HepG2 (cell line): ENCODE data around the gene SOX11. TPM values are rescaled to one million over a fixed set of nuclear protein-coding genes. Genes with fewer than 3 reads are reported as not detected.
"Not testable (repeated sequence)": the region's sequence is repeated elsewhere in the genome, so short reads cannot be mapped to it uniquely, and the experiment has no call there.

ENCODE experiments used
- ATAC-seq: fragments of 200-7000 bp; cut with Tn5 transposase; 3 replicates; pipeline ENCODE4 v1.9.1; 2020; ENCODE audit warnings: mild to moderate bottlenecking, moderate library complexity
- BruUV-seq: library from RNA; stranded (reverse); fragments of 400-500 nt; replicated peaks from 2 replicates; lab custom pipeline; 2021; lab: Mats Ljungman, UMichigan
- CTCF ChIA-PET: fragments of 300-600 bp; formaldehyde crosslinking; extraction: SDS; loops from one replicate; lab custom pipeline; 2021; ENCODE audit warnings: low total read pairs, inconsistent platforms, low intra/inter-chr PET ratio; lab: Yijun Ruan, JAX
- POLR2A ChIA-PET: fragments of 350-600 bp; sonication (Branson Sonifier 250); formaldehyde crosslinking; loops from one replicate; lab custom pipeline; 2020; ENCODE audit warnings: antibody characterized with exemption, inconsistent platforms; lab: Yijun Ruan, JAX
- DNase-seq: peaks from one replicate; pipeline ENCODE4 v3.0.0-alpha.2; 2015; ENCODE audit warnings: low spot score
- FAIRE-seq: peaks from 3 replicates; lab custom pipeline; 2011; peaks lifted over from hg19 to GRCh38; lab: Jason Lieb, UNC
- H2AFZ ChIP-seq: one replicate; pipeline ENCODE4 v1.6.1; 2011; ENCODE audit warnings: low read length, inconsistent platforms
- H3K27ac ChIP-seq: fragments of 300-600 bp; 3 replicates; pipeline ENCODE4 v1.8.0; 2011; ENCODE audit warnings: mixed run types, mild to moderate bottlenecking, mixed read lengths, low read length, inconsistent platforms; ENCODE audit not compliant: insufficient read depth; ENCODE audit errors: extremely low read length
- H3K27me3 ChIP-seq, 2 experiments: fragments of 200-600 bp in 1 of 2; 2 replicates in 1 of 2; 3 replicates in 1 of 2; pipeline versions ENCODE4 v1.6.0 to v1.8.0; 2011; ENCODE audit warnings: low read length in 2 of 2, mild to moderate bottlenecking in 2 of 2, moderate library complexity in 2 of 2, inconsistent platforms in 1 of 2; ENCODE audit not compliant: insufficient read depth in 2 of 2, control insufficient read depth in 1 of 2
- H3K36me3 ChIP-seq, 2 experiments: fragments of 200-600 bp in 1 of 2; replicated peaks in 1 of 2; 2 replicates in 1 of 2; 3 replicates in 1 of 2; pipeline versions ENCODE4 v1.5.1 to v1.8.0; 2011; ENCODE audit warnings: low read length in 2 of 2, inconsistent platforms in 1 of 2; ENCODE audit not compliant: insufficient read depth in 2 of 2, control insufficient read depth in 1 of 2
- H3K4me1 ChIP-seq: 2 replicates; pipeline ENCODE4 v1.5.1; 2012; ENCODE audit warnings: low read length, inconsistent platforms; ENCODE audit not compliant: insufficient read depth
- H3K4me2 ChIP-seq: 2 replicates; pipeline ENCODE4 v1.6.0; 2011; ENCODE audit warnings: low read depth, low read length, inconsistent platforms
- H3K4me3 ChIP-seq, 3 experiments: fragments of 200-600 bp in 1 of 3; sonication (generic), shearing (Covaris generic) in 1 of 3; replicated peaks in 1 of 3; 2 replicates each; pipeline ENCODE4 v1.5.1; 2011 to 2016; ENCODE audit warnings: low read length in 3 of 3, inconsistent platforms in 2 of 3, low read depth in 2 of 3, mild to moderate bottlenecking in 2 of 3, control low read depth in 1 of 3, mixed read lengths in 1 of 3; ENCODE audit not compliant: insufficient read depth in 1 of 3
- H3K79me2 ChIP-seq: one replicate; pipeline ENCODE4 v1.6.1; 2011; ENCODE audit warnings: low read length, inconsistent platforms; ENCODE audit not compliant: insufficient read depth
- H3K9ac ChIP-seq: 2 replicates; pipeline ENCODE4 v1.6.0; 2011; ENCODE audit warnings: mild to moderate bottlenecking, low read depth, low read length, inconsistent platforms; ENCODE audit not compliant: insufficient read depth
- H3K9me3 ChIP-seq: 2 replicates; pipeline ENCODE4 v1.5.1; 2012; ENCODE audit warnings: mild to moderate bottlenecking, low read length
- H4K20me1 ChIP-seq: 2 replicates; pipeline ENCODE4 v1.6.0; 2011; ENCODE audit warnings: inconsistent platforms, mild to moderate bottlenecking, low read length, moderate library complexity; ENCODE audit not compliant: insufficient read depth
- EHMT2 ChIP-seq: fragments of 200-600 bp; sonication (generic); IDR thresholded peaks from 2 replicates; pipeline ENCODE4 v1.7.0; 2017; ENCODE audit warnings: antibody characterized with exemption, low read depth, low read length, borderline replicate concordance
- FOXK1 ChIP-seq: sonication (generic); formaldehyde crosslinking; IDR thresholded peaks from 2 replicates; pipeline ENCODE4 v1.4.0; 2020; ENCODE audit warnings: low read depth, missing genetic modification reagents, borderline replicate concordance
- HMG20A ChIP-seq: IDR thresholded peaks from 2 replicates; pipeline ENCODE4 v1.6.1; 2016; ENCODE audit warnings: borderline replicate concordance
- HNRNPH1 ChIP-seq: fragments of 200-400 bp; formaldehyde crosslinking; optimal IDR thresholded peaks from 2 replicates; pipeline ENCODE3; 2017; ENCODE audit warnings: mild to moderate bottlenecking, low read depth, low read length
- IRX3 ChIP-seq: sonication (generic); formaldehyde crosslinking; IDR thresholded peaks from 2 replicates; pipeline ENCODE4 v1.8.1; 2023; ENCODE audit warnings: mild to moderate bottlenecking, low read depth, missing genetic modification reagents, borderline replicate concordance
- MEIS2 ChIP-seq: sonication (generic); formaldehyde crosslinking; IDR thresholded peaks from 2 replicates; pipeline ENCODE4 v1.9.0; 2021; ENCODE audit warnings: mild to moderate bottlenecking, missing genetic modification reagents
- SRSF4 ChIP-seq: fragments of 200-400 bp; formaldehyde crosslinking; IDR thresholded peaks from one replicate; pipeline ENCODE4 v1.6.1; 2018; ENCODE audit warnings: mild to moderate bottlenecking, low read depth, low read length, moderate library complexity; ENCODE audit not compliant: poor library complexity, severe bottlenecking
- ZNF350 ChIP-seq: sonication (generic); formaldehyde crosslinking; IDR thresholded peaks from 2 replicates; pipeline ENCODE4 v1.4.0; 2020; ENCODE audit warnings: mild to moderate bottlenecking, low read depth, missing genetic modification reagents, borderline replicate concordance
- ZNF550 ChIP-seq: sonication (generic); formaldehyde crosslinking; IDR thresholded peaks from 2 replicates; pipeline ENCODE4 v1.4.0; 2020; ENCODE audit warnings: mild to moderate bottlenecking, missing genetic modification reagents, borderline replicate concordance
- WGBS: methylation state at CpG from one replicate; pipeline ENCODE4 v1.1.6; 2017; ENCODE audit warnings: low lambda C conversion rate; 5-methylcytosine and 5-hydroxymethylcytosine counted together
- in situ Hi-C: cut with HindIII; loops from 2 replicates; pipeline ENCODE4 v1.10.0; 2017; ENCODE audit warnings: low pct_unique_long_range_greater_than_20kb; ENCODE audit not compliant: extremely low pct_ligation_motif_present
- intact Hi-C: fragments of 100-400 bp; cut with micrococcal nuclease; formaldehyde crosslinking; loops from one replicate; pipeline ENCODE4 v1.10.0; 2022; ENCODE audit not compliant: unreplicated experiment
- polyA plus RNA-seq, 8 experiments: library from polyadenylated mRNA; depleted of rRNA in 3 of 8; stranded (reverse) in 7 of 8; unstranded in 1 of 8; fragments of >200 nt; fragmentation: Illumina TruSeq in 4 of 8; extraction: Trizol in 4 of 8; gene quantifications; 2 replicates each; pipeline versions ENCODE4 v1.2.1 to v1.2.3, GENCODE V29; 2011 to 2016; ENCODE audit warnings: low read depth in 4 of 8, missing spikeins in 1 of 8, mixed read lengths in 1 of 8; ENCODE audit not compliant: insufficient read depth in 1 of 8
- total RNA-seq, 5 experiments: library from RNA; depleted of rRNA; stranded (reverse); fragments of >200 nt; fragmentation: Illumina TruSeq; extraction: Trizol; gene quantifications; 2 replicates each; pipeline ENCODE4 v1.2.3, GENCODE V29; 2016; ENCODE audit warnings: low read depth in 1 of 5
- TF ChIP-seq, protein P1 (sequence below): sonication (generic); formaldehyde crosslinking; IDR thresholded peaks from 2 replicates; pipeline ENCODE4 v1.5.1; 2020; ENCODE audit warnings: missing genetic modification reagents, mild to moderate bottlenecking, borderline replicate concordance
- TF ChIP-seq, protein P2 (sequence below): sonication (generic); formaldehyde crosslinking; IDR thresholded peaks from 2 replicates; pipeline ENCODE4 v1.9.0; 2021; ENCODE audit warnings: missing genetic modification reagents, mild to moderate bottlenecking, borderline replicate concordance
- TF ChIP-seq, protein P3 (sequence below): sonication (generic); formaldehyde crosslinking; IDR thresholded peaks from 2 replicates; pipeline ENCODE4 v1.5.1; 2020; ENCODE audit warnings: missing genetic modification reagents, mild to moderate bottlenecking, borderline replicate concordance

The SOX11 gene
- total and polyA plus RNA-seq, 2 of the 13 experiments (the other 11 are each of a cell fraction or from before 2014, with no cell fraction given): not detected

DNA sequence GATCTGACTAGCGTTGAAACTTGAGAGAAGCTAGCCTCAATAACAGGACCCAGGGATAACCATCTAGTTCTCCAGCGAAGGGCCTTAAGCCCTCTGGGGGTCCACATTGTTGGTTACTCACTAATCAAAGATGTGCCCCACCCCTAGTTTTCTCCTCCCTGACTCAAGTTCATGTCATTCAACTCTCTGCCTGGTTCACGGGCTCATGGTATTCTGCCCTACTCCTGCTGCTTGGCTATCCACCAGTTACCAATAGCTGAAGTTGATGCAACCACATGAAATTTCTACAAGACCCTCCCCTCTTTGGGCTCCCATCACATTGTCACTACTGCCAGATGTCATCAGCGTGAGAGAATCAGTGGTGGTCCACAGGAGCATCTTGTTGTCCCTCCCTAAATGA, 38.4 kb upstream of the SOX11 start:
- H3K27me3 ChIP-seq, H3K4me1 ChIP-seq, CTCF ChIA-PET, H4K20me1 ChIP-seq, DNase-seq, H3K9ac ChIP-seq, FAIRE-seq, H3K27ac ChIP-seq, BruUV-seq, intact Hi-C loops, H3K36me3 ChIP-seq, H3K4me3 ChIP-seq, POLR2A ChIA-PET, H3K9me3 ChIP-seq, in situ Hi-C loops, H3K4me2 ChIP-seq, ATAC-seq, H2AFZ ChIP-seq, H3K79me2 ChIP-seq: not testable (repeated sequence)
- 16% methylated on average over 4 of the region's 4 CpGs for WGBS

DNA sequence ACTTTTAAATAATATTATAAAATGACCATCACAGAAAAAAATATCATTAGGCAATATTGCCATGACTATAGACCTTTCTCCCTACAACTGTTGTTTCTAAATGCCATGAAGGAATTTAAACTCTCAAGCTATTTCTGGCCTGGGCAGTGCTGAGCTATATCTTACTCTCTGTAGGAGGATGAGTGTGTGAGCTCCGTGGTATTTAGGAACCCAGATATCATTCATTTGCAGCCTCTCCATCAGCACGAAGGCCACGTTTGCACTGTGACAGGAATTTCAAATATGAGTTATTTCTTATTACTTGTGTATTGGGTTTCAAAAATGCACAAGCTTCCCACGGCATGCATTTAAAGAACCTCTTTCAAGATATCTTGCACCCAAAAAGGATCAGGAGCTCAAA, 35.0 kb upstream of the SOX11 start:
- CTCF ChIA-PET: no interaction called here
- WGBS: 0% methylated on average over 4 of the region's 4 CpGs
- peaks cover 6% of the 10 kb centered on the region; the same call in 1 of the 2 replicates for H3K9me3 ChIP-seq
- no peaks in the 10 kb centered on the region for H3K27me3 ChIP-seq
- no peaks in the 10 kb centered on the region for H3K79me2 ChIP-seq
- in situ Hi-C loops: no loop called here
- DNase-seq: no peak
- no peak overlapping the region for H3K4me3 ChIP-seq
- H3K4me2 ChIP-seq: no peak overlapping the region
- no peak overlapping the region for H2AFZ ChIP-seq
- no peak overlapping the region for H3K9ac ChIP-seq
- TF ChIP-seq FOXK1 (CRISPR knock-in tag) (no peak), ZNF550 (CRISPR knock-in tag) (no peak), SRSF4 (no peak), HNRNPH1 (no peak), HMG20A (no peak), IRX3 (CRISPR knock-in tag) (no peak), EHMT2 (no peak), MEIS2 (CRISPR knock-in tag) (no peak), ZNF350 (CRISPR knock-in tag) (no peak)
- TF ChIP-seq, protein P1, sequence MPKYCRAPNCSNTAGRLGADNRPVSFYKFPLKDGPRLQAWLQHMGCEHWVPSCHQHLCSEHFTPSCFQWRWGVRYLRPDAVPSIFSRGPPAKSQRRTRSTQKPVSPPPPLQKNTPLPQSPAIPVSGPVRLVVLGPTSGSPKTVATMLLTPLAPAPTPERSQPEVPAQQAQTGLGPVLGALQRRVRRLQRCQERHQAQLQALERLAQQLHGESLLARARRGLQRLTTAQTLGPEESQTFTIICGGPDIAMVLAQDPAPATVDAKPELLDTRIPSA (CRISPR knock-in tag): no peak
- TF ChIP-seq, protein P2, sequence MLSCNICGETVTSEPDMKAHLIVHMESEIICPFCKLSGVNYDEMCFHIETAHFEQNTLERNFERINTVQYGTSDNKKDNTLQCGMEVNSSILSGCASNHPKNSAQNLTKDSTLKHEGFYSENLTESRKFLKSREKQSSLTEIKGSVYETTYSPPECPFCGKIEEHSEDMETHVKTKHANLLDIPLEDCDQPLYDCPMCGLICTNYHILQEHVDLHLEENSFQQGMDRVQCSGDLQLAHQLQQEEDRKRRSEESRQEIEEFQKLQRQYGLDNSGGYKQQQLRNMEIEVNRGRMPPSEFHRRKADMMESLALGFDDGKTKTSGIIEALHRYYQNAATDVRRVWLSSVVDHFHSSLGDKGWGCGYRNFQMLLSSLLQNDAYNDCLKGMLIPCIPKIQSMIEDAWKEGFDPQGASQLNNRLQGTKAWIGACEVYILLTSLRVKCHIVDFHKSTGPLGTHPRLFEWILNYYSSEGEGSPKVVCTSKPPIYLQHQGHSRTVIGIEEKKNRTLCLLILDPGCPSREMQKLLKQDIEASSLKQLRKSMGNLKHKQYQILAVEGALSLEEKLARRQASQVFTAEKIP: no peak
- TF ChIP-seq, protein P3, sequence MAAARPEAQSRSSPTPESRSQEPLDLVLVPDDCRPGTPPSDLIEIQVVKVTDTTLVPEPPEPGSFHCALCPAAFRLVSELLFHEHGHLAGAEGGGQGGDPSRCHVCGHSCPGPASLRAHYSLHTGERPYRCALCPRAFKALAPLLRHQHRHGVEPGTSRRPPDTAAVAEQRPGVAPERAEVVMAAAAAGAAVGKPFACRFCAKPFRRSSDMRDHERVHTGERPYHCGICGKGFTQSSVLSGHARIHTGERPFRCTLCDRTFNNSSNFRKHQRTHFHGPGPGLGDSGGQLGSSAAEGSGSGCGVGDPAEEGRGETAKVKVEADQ (CRISPR knock-in tag): no peak
- TF ChIP-seq, all 625 proteins: peak for 0
- Histone ChIP-seq H4K20me1 (no peaks in the 10 kb centered on the region), H3K4me1 (no peaks in the 10 kb centered on the region), H3K36me3 (no peaks in the 10 kb centered on the region), H3K27ac (no peak overlapping the region)
- FAIRE-seq: no peak
- no TSS peak for BruUV-seq
- no peak for ATAC-seq
- intact Hi-C loops: no loop called here
- POLR2A ChIA-PET: no interaction called here
